IMR-90 (cell line): Measurements from ENCODE around the gene DIAPH1. TPM values are rescaled to one million over a fixed set of nuclear protein-coding genes. Genes with fewer than 3 reads are reported as not detected.

Source experiments
- ATAC-seq: fragments of 200-7000 bp; cut with Tn5 transposase; 2 replicates; pipeline ENCODE4 v1.9.1; 2020; ENCODE audit warnings: low read depth, mild to moderate bottlenecking, moderate library complexity
- BruUV-seq: library from RNA; stranded (reverse); fragments of 400-500 nt; replicated peaks from 2 replicates; lab custom pipeline; 2021; lab: Mats Ljungman, UMichigan
- CTCF ChIA-PET: fragments of 300-600 bp; formaldehyde crosslinking; extraction: SDS; loops from one replicate; lab custom pipeline; 2021; ENCODE audit warnings: antibody characterized with exemption; lab: Yijun Ruan, JAX
- POLR2A ChIA-PET: fragments of 300-600 bp; sonication (Branson Sonifier 250); formaldehyde crosslinking; loops from one replicate; lab custom pipeline; 2022; ENCODE audit warnings: antibody characterized with exemption; ENCODE audit not compliant: unreplicated experiment; lab: Charles Lee
- DNase-seq: peaks from one replicate; pipeline ENCODE4 v3.0.0; 2013
- H2AFZ ChIP-seq: replicated peaks from 2 replicates; pipeline ENCODE3; 2013; ENCODE audit warnings: low read length, mild to moderate bottlenecking; ENCODE audit not compliant: poor library complexity
- H2AK5ac ChIP-seq: 2 replicates; pipeline ENCODE4 v1.6.1; 2013; ENCODE audit warnings: low read depth, low read length, inconsistent platforms
- H2AK9ac ChIP-seq: replicated peaks from 2 replicates; pipeline ENCODE3; 2013; ENCODE audit warnings: mild to moderate bottlenecking, low read depth, low read length, moderate library complexity; ENCODE audit not compliant: poor library complexity
- H2BK120ac ChIP-seq: 2 replicates; pipeline ENCODE4 v1.6.1; 2013; ENCODE audit warnings: low read depth, low read length, inconsistent platforms
- H2BK15ac ChIP-seq: 3 replicates; pipeline ENCODE4 v1.6.1; 2013; ENCODE audit warnings: low read depth, low read length, inconsistent platforms
- H2BK20ac ChIP-seq: 2 replicates; pipeline ENCODE4 v1.6.1; 2013; ENCODE audit warnings: low read depth, mild to moderate bottlenecking, inconsistent platforms, low read length, moderate library complexity
- H2BK5ac ChIP-seq: 2 replicates; pipeline ENCODE4 v1.6.1; 2013; ENCODE audit warnings: mild to moderate bottlenecking, low read depth, low read length, inconsistent platforms; ENCODE audit not compliant: poor library complexity, severe bottlenecking
- H3K14ac ChIP-seq: replicated peaks from 2 replicates; pipeline ENCODE4 v1.6.1; 2013; ENCODE audit warnings: low read depth, low read length, inconsistent platforms
- H3K18ac ChIP-seq: 2 replicates; pipeline ENCODE4 v1.6.1; 2013; ENCODE audit warnings: low read depth, low read length, control low read depth
- H3K23ac ChIP-seq: 2 replicates; pipeline ENCODE4 v1.6.1; 2013; ENCODE audit warnings: low read depth, low read length, inconsistent platforms
- H3K27ac ChIP-seq: 2 replicates; pipeline ENCODE4 v1.5.1; 2013; ENCODE audit warnings: mild to moderate bottlenecking, control low read depth, low read length; ENCODE audit not compliant: insufficient read depth
- H3K27me3 ChIP-seq: 2 replicates; pipeline ENCODE4 v1.6.1; 2013; ENCODE audit warnings: low read length; ENCODE audit not compliant: control insufficient read depth, insufficient read depth
- H3K36me3 ChIP-seq: 2 replicates; pipeline ENCODE4 v1.6.1; 2013; ENCODE audit warnings: low read length, mixed read lengths; ENCODE audit not compliant: control insufficient read depth, insufficient read depth
- H3K4ac ChIP-seq: 2 replicates; pipeline ENCODE4 v1.6.1; 2013; ENCODE audit warnings: low read depth, low read length, inconsistent platforms
- H3K4me1 ChIP-seq: 2 replicates; pipeline ENCODE4 v1.6.1; 2013; ENCODE audit warnings: low read length, mixed read lengths; ENCODE audit not compliant: control insufficient read depth, insufficient read depth
- H3K4me2 ChIP-seq: 2 replicates; pipeline ENCODE4 v1.6.1; 2013; ENCODE audit warnings: low read depth, mild to moderate bottlenecking, control low read depth, low read length, moderate library complexity
- H3K4me3 ChIP-seq: 2 replicates; pipeline ENCODE4 v1.5.1; 2013; ENCODE audit warnings: low read depth, mild to moderate bottlenecking, control low read depth, low read length, moderate library complexity; ENCODE audit not compliant: insufficient read depth
- H3K56ac ChIP-seq: 2 replicates; pipeline ENCODE4 v1.6.1; 2013; ENCODE audit warnings: low read length, inconsistent platforms; ENCODE audit not compliant: insufficient read depth; ENCODE audit errors: extremely low read depth
- H3K79me1 ChIP-seq, 2 experiments: 2 replicates each; pipeline ENCODE4 v1.6.1; 2013; ENCODE audit warnings: low read length in 2 of 2, inconsistent platforms in 1 of 2, low read depth in 1 of 2
- H3K9ac ChIP-seq: 2 replicates; pipeline ENCODE4 v1.6.1; 2013; ENCODE audit warnings: low read depth, low read length, control low read depth
- H3K9me1 ChIP-seq: 2 replicates; pipeline ENCODE4 v1.6.1; 2013; ENCODE audit warnings: low read length, inconsistent platforms; ENCODE audit not compliant: insufficient read depth
- H3K9me3 ChIP-seq: 2 replicates; pipeline ENCODE4 v1.6.1; 2013; ENCODE audit warnings: low read length; ENCODE audit not compliant: control insufficient read depth, insufficient read depth
- H4K20me1 ChIP-seq: 2 replicates; pipeline ENCODE4 v1.6.1; 2013; ENCODE audit warnings: low read length, inconsistent platforms; ENCODE audit not compliant: insufficient read depth
- H4K5ac ChIP-seq: 2 replicates; pipeline ENCODE4 v1.6.1; 2013; ENCODE audit warnings: mild to moderate bottlenecking, low read depth, low read length, control low read depth
- H4K8ac ChIP-seq, 2 experiments: 2 replicates each; pipeline ENCODE4 v1.6.1; 2013; ENCODE audit warnings: low read depth in 2 of 2, low read length in 2 of 2, control low read depth in 1 of 2, inconsistent platforms in 1 of 2
- H4K91ac ChIP-seq: 2 replicates; pipeline ENCODE4 v1.6.1; 2013; ENCODE audit warnings: low read depth, low read length, inconsistent platforms; ENCODE audit not compliant: insufficient read depth
- BHLHE40 ChIP-seq: fragments of 150-350 bp; IDR thresholded peaks from 2 replicates; pipeline ENCODE4 v1.6.1; 2016; ENCODE audit warnings: mild to moderate bottlenecking, low read depth, low read length
- CEBPB ChIP-seq: IDR thresholded peaks from 2 replicates; pipeline ENCODE4 v1.6.1; 2012; ENCODE audit warnings: low read depth, low read length, improper control_type of control experiment
- MAFK ChIP-seq: IDR thresholded peaks from 2 replicates; pipeline ENCODE4 v1.6.1; 2012; ENCODE audit warnings: low read depth, low read length, improper control_type of control experiment
- MAZ ChIP-seq: IDR thresholded peaks from 2 replicates; pipeline ENCODE4 v1.6.1; 2012; ENCODE audit warnings: low read depth, mild to moderate bottlenecking, low read length, improper control_type of control experiment, moderate library complexity, borderline replicate concordance
- NFE2L2 ChIP-seq: fragments of 150-350 bp; IDR thresholded peaks from 2 replicates; pipeline ENCODE4 v1.6.1; 2016; ENCODE audit warnings: low read depth, mild to moderate bottlenecking, low read length
- RCOR1 ChIP-seq: IDR thresholded peaks from 2 replicates; pipeline ENCODE4 v1.6.1; 2012; ENCODE audit warnings: mild to moderate bottlenecking, low read length, improper control_type of control experiment; ENCODE audit not compliant: insufficient replicate concordance
- RFX5 ChIP-seq: IDR thresholded peaks from 2 replicates; pipeline ENCODE4 v1.8.0; 2012; ENCODE audit warnings: low read depth, mild to moderate bottlenecking, low read length, moderate library complexity
- SMC3 ChIP-seq: fragments of 150-350 bp; IDR thresholded peaks from 2 replicates; pipeline ENCODE4 v1.6.1; 2016; ENCODE audit warnings: low read depth, mild to moderate bottlenecking, antibody characterized with exemption, low read length, moderate library complexity
- WGBS, 2 experiments: methylation state at CpG; one replicate each; pipeline versions ENCODE4 v1.1.5 to v1.1.7; 2013; ENCODE audit warnings: missing lambda C conversion rate in 2 of 2; ENCODE audit not compliant: insufficient read length in 1 of 2; ENCODE audit errors: extremely low coverage in 2 of 2; 5-methylcytosine and 5-hydroxymethylcytosine counted together
- dilution Hi-C: fragments of 300-500 bp; cut with HindIII; formaldehyde crosslinking; loops from one replicate; pipeline ENCODE4 v1.14.3; 2018; ENCODE audit warnings: low sequenced_read_pairs; ENCODE audit not compliant: unreplicated experiment
- in situ Hi-C: fragments of 300-500 bp; cut with MboI; formaldehyde crosslinking; loops from 3 replicates; pipeline ENCODE4 v1.14.3; 2019; ENCODE audit warnings: low sequenced_read_pairs, inconsistent platforms, mixed read lengths
- intact Hi-C: fragments of 100-400 bp; cut with micrococcal nuclease; formaldehyde crosslinking; loops from 2 replicates; pipeline ENCODE4 v1.10.0; 2022
- polyA plus RNA-seq, 3 experiments: library from polyadenylated mRNA; depleted of rRNA; stranded (reverse); fragments of >200 nt; gene quantifications; 2 replicates each; pipeline ENCODE4 v1.2.3, GENCODE V29; 2012; ENCODE audit warnings: low replicate concordance in 1 of 3
- total RNA-seq: library from RNA; depleted of rRNA; stranded (reverse); fragments of >200 nt; gene quantifications from 2 replicates; pipeline ENCODE4 v1.2.3, GENCODE V29; 2012
- TF ChIP-seq, protein P1 (sequence below): fragments of 150-350 bp; IDR thresholded peaks from 2 replicates; pipeline ENCODE4 v1.6.1; 2017; ENCODE audit warnings: mild to moderate bottlenecking, antibody characterized with exemption, low read length, low read depth
- TF ChIP-seq, protein P2 (sequence below): conservative IDR thresholded peaks from 2 replicates; pipeline ENCODE4 v1.5.1; 2012; ENCODE audit warnings: mild to moderate bottlenecking, low read depth, low read length, improper control_type of control experiment
- TF ChIP-seq, protein P3 (sequence below): fragments of 150-350 bp; IDR thresholded peaks from 2 replicates; pipeline ENCODE4 v1.6.1; 2016; ENCODE audit warnings: low read depth, mild to moderate bottlenecking, low read length, moderate library complexity, borderline replicate concordance

Gene DIAPH1
- total and polyA plus RNA-seq, 2 of the 4 experiments (the other 2 are of a cell fraction): 12.0 to 37.4 TPM

DNA sequence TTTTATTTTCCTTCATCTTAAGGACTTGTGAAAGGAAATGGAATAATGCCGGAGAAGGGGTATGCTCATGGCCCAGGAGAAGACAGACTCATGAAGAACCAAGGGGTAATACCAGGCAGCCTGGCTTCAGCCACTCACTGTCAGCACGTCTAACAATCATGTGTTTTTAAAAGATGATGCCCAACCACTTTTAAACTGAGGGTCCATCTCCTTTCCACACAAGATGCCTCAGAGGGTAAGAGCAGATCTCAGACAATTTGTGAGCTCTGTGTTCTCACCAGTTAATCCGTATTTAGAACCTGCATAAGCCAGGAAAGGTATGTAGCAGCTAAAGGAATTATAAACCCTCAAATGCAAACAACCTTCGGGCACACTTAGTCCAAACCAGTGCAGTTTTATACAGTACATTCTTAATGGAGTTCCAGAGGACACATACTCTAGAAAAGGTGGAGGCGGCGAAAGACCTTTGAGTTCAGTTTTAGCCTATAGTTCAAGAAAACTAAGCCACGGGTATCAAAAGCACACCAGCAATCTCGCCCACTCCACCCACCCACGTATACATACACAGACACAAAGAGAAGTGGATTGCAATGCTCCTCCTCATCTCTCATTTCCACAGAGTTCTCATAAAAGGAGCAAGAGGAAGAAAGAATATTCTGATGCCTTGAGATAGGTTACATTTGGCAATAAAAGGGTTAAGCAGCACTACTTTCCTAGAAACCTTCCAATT lies 2.6 kb downstream of the DIAPH1 start:
- Histone ChIP-seq H3K4me2 (no peak overlapping the region), H2AK9ac (no peak overlapping the region), H4K20me1 (peaks cover 3% of the 10 kb centered on the region; the same call in 1 of the 2 replicates), H3K18ac (no peak overlapping the region), H2BK120ac (no peak overlapping the region), H3K4me1 (0 out of 2 replicates have a peak, but pooled peaks cover 3% of the 10 kb centered on the region), H3K4ac (no peak overlapping the region), H4K91ac (no peak overlapping the region), H3K27ac (no peak overlapping the region), H3K9me3 (no peaks in the 10 kb centered on the region), H3K56ac (no peak overlapping the region), H3K79me1 (peaks cover 14 to 43% of the 10 kb centered on the region in 2 experiments), H4K5ac (no peak overlapping the region), H3K9me1 (no peaks in the 10 kb centered on the region; the same call in 1 of the 2 replicates), H2AFZ (no peak overlapping the region), H3K9ac (no peak overlapping the region), H2AK5ac (no peak overlapping the region), H3K27me3 (no peaks in the 10 kb centered on the region), H3K4me3 (no peak overlapping the region), H3K23ac (peak overlapping the region; percentile 47; the same call in 1 of the 2 replicates), H2BK5ac (no peak overlapping the region), H4K8ac (no peak overlapping the region), H3K14ac (no peak overlapping the region), H3K36me3 (peaks cover 6% of the 10 kb centered on the region), H2BK20ac (no peak overlapping the region), H2BK15ac (no peak overlapping the region)
- TF ChIP-seq RFX5 (no peak), SMC3 (no peak), RCOR1 (no peak), NFE2L2 (no peak), MAFK (no peak), BHLHE40 (no peak), MAZ (no peak), CEBPB (no peak)
- TF ChIP-seq, protein P1, sequence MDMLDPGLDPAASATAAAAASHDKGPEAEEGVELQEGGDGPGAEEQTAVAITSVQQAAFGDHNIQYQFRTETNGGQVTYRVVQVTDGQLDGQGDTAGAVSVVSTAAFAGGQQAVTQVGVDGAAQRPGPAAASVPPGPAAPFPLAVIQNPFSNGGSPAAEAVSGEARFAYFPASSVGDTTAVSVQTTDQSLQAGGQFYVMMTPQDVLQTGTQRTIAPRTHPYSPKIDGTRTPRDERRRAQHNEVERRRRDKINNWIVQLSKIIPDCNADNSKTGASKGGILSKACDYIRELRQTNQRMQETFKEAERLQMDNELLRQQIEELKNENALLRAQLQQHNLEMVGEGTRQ: no peak
- TF ChIP-seq, protein P2, sequence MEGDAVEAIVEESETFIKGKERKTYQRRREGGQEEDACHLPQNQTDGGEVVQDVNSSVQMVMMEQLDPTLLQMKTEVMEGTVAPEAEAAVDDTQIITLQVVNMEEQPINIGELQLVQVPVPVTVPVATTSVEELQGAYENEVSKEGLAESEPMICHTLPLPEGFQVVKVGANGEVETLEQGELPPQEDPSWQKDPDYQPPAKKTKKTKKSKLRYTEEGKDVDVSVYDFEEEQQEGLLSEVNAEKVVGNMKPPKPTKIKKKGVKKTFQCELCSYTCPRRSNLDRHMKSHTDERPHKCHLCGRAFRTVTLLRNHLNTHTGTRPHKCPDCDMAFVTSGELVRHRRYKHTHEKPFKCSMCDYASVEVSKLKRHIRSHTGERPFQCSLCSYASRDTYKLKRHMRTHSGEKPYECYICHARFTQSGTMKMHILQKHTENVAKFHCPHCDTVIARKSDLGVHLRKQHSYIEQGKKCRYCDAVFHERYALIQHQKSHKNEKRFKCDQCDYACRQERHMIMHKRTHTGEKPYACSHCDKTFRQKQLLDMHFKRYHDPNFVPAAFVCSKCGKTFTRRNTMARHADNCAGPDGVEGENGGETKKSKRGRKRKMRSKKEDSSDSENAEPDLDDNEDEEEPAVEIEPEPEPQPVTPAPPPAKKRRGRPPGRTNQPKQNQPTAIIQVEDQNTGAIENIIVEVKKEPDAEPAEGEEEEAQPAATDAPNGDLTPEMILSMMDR: no peak
- TF ChIP-seq, protein P3, sequence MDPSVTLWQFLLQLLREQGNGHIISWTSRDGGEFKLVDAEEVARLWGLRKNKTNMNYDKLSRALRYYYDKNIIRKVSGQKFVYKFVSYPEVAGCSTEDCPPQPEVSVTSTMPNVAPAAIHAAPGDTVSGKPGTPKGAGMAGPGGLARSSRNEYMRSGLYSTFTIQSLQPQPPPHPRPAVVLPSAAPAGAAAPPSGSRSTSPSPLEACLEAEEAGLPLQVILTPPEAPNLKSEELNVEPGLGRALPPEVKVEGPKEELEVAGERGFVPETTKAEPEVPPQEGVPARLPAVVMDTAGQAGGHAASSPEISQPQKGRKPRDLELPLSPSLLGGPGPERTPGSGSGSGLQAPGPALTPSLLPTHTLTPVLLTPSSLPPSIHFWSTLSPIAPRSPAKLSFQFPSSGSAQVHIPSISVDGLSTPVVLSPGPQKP: no peak
- no peak for DNase-seq
- WGBS, 2 experiments: 90% methylated on average over 2 of the region's 9 CpGs; no CpG with 5 or more reads in 1 of the 2 experiments
- BruUV-seq: no TSS peak
- POLR2A ChIA-PET: no interaction called here
- in situ Hi-C loops (no loop called here), intact Hi-C loops (no loop called here), dilution Hi-C loops (no loop called here)
- no peak for ATAC-seq
- CTCF ChIA-PET: interaction anchor here (1.1 to 6.7 kb wide), 2 partner anchors 8 to 23 kb away, joined by 5 to 94 read pairs; no protein-coding TSS in a partner anchor
